ENCODE results near the gene CLIP2.

CLIP2 gene

DNA sequence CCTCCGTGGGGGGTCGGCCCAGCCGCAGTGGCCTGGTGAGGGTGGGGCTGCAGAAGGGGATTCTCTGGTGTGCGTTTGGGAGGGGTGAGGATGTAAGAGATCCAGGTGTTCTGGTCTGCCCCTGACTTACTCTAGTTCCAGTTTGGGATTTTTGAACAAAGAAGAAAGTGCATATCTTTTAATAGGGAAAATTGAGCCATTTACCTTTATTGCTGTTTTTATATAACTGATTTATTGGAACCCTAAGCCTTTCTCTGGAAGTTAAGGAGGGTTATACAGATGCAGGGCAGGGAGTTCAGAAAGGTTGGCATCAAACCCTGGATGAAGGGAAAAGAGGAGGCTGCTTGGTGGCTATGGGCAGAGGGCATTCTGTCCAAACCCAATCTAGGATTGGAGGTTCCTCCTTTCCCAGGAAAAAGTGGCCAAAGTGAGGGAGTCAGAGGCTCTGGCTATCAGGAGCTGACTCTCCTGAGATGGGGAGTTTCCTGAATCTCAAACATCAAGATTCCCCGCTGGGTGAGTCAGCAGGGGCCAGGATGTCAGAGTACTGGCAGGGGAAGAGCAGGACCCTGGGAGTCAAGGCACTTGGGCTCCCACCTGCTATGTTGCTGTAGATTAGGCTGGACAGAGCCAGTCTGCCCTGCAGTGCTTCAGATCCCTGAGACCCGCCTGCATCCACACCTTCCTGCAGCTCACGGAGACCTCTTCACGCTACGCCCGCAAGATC lies 67.5 kb downstream of the CLIP2 start:
- Histone ChIP-seq H3K9me3 (ENCODE audit: insufficient read depth, low read length, severe bottlenecking) (peaks cover 3% of the 10 kb centered on the region), H3K27ac (ENCODE audit: low read length) (no peak overlapping the region), H3K4me3 (ENCODE audit: low read depth in 1 of 2, low read length in 2 of 2) (no peak overlapping the region), H3K4me2 (ENCODE audit: insufficient read depth, low read length) (no peak overlapping the region), H3K9ac (ENCODE audit: low read depth, low read length) (no peak overlapping the region), H2AFZ (ENCODE audit: low read depth, low read length) (no peak overlapping the region), H3K27me3 (ENCODE audit: insufficient read depth, low read length, poor library complexity) (no peaks in the 10 kb centered on the region), H3K79me2 (ENCODE audit: insufficient read depth, low read length) (no peaks in the 10 kb centered on the region), H3K36me3 (ENCODE audit: insufficient read depth, low read length) (peaks cover 31% of the 10 kb centered on the region), H3K4me1 (ENCODE audit: insufficient read depth, low read length) (no peaks in the 10 kb centered on the region), H4K20me1 (ENCODE audit: insufficient read depth, low read length) (no peaks in the 10 kb centered on the region)
- TF ChIP-seq, protein P1, sequence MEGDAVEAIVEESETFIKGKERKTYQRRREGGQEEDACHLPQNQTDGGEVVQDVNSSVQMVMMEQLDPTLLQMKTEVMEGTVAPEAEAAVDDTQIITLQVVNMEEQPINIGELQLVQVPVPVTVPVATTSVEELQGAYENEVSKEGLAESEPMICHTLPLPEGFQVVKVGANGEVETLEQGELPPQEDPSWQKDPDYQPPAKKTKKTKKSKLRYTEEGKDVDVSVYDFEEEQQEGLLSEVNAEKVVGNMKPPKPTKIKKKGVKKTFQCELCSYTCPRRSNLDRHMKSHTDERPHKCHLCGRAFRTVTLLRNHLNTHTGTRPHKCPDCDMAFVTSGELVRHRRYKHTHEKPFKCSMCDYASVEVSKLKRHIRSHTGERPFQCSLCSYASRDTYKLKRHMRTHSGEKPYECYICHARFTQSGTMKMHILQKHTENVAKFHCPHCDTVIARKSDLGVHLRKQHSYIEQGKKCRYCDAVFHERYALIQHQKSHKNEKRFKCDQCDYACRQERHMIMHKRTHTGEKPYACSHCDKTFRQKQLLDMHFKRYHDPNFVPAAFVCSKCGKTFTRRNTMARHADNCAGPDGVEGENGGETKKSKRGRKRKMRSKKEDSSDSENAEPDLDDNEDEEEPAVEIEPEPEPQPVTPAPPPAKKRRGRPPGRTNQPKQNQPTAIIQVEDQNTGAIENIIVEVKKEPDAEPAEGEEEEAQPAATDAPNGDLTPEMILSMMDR (IDR thresholded peaks at IDR 0.05; ENCODE audit: borderline replicate concordance, extremely low read depth, low read length, poor library complexity, severe bottlenecking), result no peak
- no peak for TF ChIP-seq EZH2 (IDR thresholded peaks at IDR 0.05; ENCODE audit: borderline replicate concordance, low read depth, low read length, severe bottlenecking)
- no peak for ATAC-seq (ENCODE audit: insufficient read depth, low read depth)
- no peak for DNase-seq

DNA sequence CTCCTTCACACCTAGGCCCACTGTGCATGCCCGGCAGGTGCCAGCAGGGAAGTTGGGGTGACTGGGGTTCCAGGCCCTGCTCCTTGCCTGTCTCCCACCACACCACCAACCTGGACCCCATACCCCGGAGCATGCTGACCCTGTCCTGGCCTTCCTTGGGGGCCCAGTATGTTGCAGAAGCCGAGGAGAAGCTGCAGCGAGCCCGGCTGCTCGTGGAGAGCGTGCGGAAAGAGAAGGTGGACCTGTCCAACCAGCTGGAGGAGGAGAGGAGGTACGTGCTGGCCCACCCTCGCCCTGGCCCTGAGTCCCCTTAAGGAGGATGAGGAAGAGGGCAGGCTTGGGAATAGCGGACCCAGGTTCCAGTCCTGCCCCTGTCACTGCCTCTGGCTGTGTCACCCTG lies 70.8 kb downstream of the CLIP2 start:
- Histone ChIP-seq H3K27me3 (ENCODE audit: insufficient read depth, low read length, poor library complexity) (no peaks in the 10 kb centered on the region), H3K4me2 (ENCODE audit: insufficient read depth, low read length) (no peak overlapping the region), H3K4me3 (ENCODE audit: low read depth in 1 of 2, low read length in 2 of 2) (no peak overlapping the region), H4K20me1 (ENCODE audit: insufficient read depth, low read length) (no peaks in the 10 kb centered on the region), H3K36me3 (ENCODE audit: insufficient read depth, low read length) (peaks cover 22% of the 10 kb centered on the region), H3K27ac (ENCODE audit: low read length) (no peak overlapping the region), H2AFZ (ENCODE audit: low read depth, low read length) (no peak overlapping the region), H3K79me2 (ENCODE audit: insufficient read depth, low read length) (no peaks in the 10 kb centered on the region), H3K9me3 (ENCODE audit: insufficient read depth, low read length, severe bottlenecking) (peaks cover 3% of the 10 kb centered on the region), H3K4me1 (ENCODE audit: insufficient read depth, low read length) (no peaks in the 10 kb centered on the region), H3K9ac (ENCODE audit: low read depth, low read length) (no peak overlapping the region)
- TF ChIP-seq, protein P1 (IDR thresholded peaks at IDR 0.05; ENCODE audit: borderline replicate concordance, extremely low read depth, low read length, poor library complexity, severe bottlenecking), result no peak
- no peak for TF ChIP-seq EZH2 (IDR thresholded peaks at IDR 0.05; ENCODE audit: borderline replicate concordance, low read depth, low read length, severe bottlenecking)
- ATAC-seq (ENCODE audit: insufficient read depth, low read depth), result no peak
- DNase-seq, result no peak

DNA sequence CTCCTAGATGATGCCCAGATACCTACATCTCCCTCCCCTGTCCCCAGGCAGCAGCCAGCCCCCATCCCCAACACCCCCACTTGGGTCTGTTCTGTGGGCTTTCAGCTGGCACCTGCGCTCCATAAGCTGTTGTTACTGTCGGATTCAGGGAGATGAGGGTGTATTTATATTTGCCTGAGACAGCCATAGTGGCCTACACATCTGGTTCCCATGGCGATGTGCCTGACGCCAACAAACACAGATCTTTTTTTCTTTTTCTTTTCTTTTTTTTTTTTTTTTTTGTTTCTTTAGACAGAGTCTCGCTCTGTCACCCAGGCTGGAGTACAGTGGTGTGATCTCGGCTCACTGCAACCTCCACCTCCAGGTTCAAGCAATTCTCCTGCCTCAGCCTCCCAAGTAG lies 73.1 kb downstream of the CLIP2 start:
- no peak overlapping the region for H3K9ac ChIP-seq (ENCODE audit: low read depth, low read length)
- no peak overlapping the region for H3K27ac ChIP-seq (ENCODE audit: low read length)
- peaks cover 7% of the 10 kb centered on the region; the same call in 1 of the 2 replicates for H3K36me3 ChIP-seq (ENCODE audit: insufficient read depth, low read length)
- H3K27me3 ChIP-seq (ENCODE audit: insufficient read depth, low read length, poor library complexity), result no peaks in the 10 kb centered on the region
- H2AFZ ChIP-seq (ENCODE audit: low read depth, low read length), result no peak overlapping the region
- no peaks in the 10 kb centered on the region for H4K20me1 ChIP-seq (ENCODE audit: insufficient read depth, low read length)
- H3K4me1 ChIP-seq (ENCODE audit: insufficient read depth, low read length), result no peaks in the 10 kb centered on the region
- no peak overlapping the region for H3K4me3 ChIP-seq (ENCODE audit: low read depth in 1 of 2, low read length in 2 of 2)
- DNase-seq (no peak), ATAC-seq (ENCODE audit: insufficient read depth, low read depth) (no peak)
- TF ChIP-seq, protein P1 (IDR thresholded peaks at IDR 0.05; ENCODE audit: borderline replicate concordance, extremely low read depth, low read length, poor library complexity, severe bottlenecking), result no peak
- no peak for TF ChIP-seq EZH2 (IDR thresholded peaks at IDR 0.05; ENCODE audit: borderline replicate concordance, low read depth, low read length, severe bottlenecking)
- no peak overlapping the region for H3K4me2 ChIP-seq (ENCODE audit: insufficient read depth, low read length)
- H3K79me2 ChIP-seq (ENCODE audit: insufficient read depth, low read length), result no peaks in the 10 kb centered on the region
- no peaks in the 10 kb centered on the region for H3K9me3 ChIP-seq (ENCODE audit: insufficient read depth, low read length, severe bottlenecking)
